Measurements from ENCODE around the gene IRF1.

DNA sequence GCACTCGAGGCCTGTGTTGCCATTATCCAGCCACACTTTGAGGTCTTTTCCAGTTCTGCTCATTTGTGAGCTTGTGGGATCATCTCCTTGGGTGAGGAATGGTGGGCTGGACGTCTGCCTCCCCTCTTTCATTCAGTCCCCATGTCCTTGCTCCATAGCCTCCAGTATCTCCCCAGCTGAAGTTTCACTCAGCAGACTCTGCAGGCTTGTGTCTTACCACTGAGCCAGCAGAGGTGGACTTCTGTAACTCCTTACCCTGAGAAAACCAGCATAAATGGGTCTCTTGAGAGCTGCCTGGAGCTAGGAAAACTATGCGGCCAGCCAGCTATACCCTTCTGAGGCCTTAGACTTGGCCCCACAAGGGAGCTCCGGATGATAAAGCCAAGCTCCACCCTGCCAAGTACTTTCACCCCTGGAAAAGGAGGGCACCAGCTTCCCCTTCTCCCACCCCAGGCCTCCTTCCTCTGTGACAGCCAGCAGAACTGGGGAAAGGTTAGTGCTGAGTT lies 12.2 kb downstream of the IRF1 start:
- TF ChIP-seq, protein P1, sequence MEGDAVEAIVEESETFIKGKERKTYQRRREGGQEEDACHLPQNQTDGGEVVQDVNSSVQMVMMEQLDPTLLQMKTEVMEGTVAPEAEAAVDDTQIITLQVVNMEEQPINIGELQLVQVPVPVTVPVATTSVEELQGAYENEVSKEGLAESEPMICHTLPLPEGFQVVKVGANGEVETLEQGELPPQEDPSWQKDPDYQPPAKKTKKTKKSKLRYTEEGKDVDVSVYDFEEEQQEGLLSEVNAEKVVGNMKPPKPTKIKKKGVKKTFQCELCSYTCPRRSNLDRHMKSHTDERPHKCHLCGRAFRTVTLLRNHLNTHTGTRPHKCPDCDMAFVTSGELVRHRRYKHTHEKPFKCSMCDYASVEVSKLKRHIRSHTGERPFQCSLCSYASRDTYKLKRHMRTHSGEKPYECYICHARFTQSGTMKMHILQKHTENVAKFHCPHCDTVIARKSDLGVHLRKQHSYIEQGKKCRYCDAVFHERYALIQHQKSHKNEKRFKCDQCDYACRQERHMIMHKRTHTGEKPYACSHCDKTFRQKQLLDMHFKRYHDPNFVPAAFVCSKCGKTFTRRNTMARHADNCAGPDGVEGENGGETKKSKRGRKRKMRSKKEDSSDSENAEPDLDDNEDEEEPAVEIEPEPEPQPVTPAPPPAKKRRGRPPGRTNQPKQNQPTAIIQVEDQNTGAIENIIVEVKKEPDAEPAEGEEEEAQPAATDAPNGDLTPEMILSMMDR (IDR thresholded peaks at IDR 0.05), result no peak
- TF ChIP-seq TCF7L2 (IDR thresholded peaks at IDR 0.05; ENCODE audit: low read depth, low read length), result no peak
